GM12865 (cell line): Measurements from ENCODE around the gene ZNF471.

Source experiments
- DNase-seq: peaks from one replicate; pipeline ENCODE4 v3.0.0; 2010; ENCODE audit warnings: low read depth
- H3K4me3 ChIP-seq: 2 replicates; pipeline ENCODE4 v1.5.1; 2011; ENCODE audit warnings: mild to moderate bottlenecking, low read depth, low read length, control low read depth
- TF ChIP-seq, protein P1 (sequence below): IDR thresholded peaks from 2 replicates; pipeline ENCODE4 v1.5.1; 2011; ENCODE audit warnings: low read length, control low read depth, low read depth, inconsistent platforms; ENCODE audit not compliant: insufficient read depth; ENCODE audit errors: missing control alignments

Gene ZNF471

DNA sequence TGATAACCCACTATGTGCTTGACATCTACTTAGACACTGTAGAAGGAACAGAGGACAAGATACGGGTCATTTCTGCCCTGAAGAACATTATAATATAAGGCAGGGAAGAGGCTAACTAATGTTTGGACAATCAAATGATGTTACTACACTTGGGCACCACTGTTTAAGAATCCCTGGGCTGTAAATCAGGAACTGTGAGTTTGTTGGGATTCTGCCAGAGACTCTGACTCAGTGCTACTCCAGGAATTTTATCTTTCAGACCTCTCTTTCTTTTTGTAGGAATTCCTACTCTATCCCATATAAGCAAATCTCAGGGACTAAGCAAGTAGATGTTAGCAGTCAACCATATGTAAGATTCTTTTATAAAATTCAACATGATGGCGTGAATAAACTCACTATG, 3.1 kb upstream of the ZNF471 start:
- TF ChIP-seq, protein P1, sequence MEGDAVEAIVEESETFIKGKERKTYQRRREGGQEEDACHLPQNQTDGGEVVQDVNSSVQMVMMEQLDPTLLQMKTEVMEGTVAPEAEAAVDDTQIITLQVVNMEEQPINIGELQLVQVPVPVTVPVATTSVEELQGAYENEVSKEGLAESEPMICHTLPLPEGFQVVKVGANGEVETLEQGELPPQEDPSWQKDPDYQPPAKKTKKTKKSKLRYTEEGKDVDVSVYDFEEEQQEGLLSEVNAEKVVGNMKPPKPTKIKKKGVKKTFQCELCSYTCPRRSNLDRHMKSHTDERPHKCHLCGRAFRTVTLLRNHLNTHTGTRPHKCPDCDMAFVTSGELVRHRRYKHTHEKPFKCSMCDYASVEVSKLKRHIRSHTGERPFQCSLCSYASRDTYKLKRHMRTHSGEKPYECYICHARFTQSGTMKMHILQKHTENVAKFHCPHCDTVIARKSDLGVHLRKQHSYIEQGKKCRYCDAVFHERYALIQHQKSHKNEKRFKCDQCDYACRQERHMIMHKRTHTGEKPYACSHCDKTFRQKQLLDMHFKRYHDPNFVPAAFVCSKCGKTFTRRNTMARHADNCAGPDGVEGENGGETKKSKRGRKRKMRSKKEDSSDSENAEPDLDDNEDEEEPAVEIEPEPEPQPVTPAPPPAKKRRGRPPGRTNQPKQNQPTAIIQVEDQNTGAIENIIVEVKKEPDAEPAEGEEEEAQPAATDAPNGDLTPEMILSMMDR, result no peak
- no peak for DNase-seq

DNA sequence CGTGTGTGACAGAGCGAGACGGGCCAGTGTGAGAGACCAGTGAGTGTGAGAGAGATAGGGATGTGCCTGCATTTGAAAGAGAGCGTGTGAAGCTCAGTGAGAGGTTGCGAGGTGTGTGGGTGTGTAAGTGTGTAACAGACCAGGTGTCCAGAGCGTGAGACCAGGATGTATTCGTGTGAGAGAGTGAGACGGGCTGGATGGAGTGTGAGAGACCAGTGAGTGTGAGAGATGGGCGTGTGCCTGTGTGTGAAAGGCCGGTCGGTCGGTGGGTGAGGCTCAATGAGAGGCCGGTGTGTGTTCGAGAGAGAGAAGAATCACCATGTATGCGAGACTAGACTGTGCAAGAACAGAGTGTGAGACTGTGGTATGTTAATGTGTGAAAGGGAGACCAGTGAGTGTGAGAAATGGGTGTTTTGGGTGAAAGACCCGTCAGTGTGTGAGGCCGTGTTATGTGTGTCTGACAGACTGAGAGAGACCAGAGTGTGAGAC, 679 bp downstream of the ZNF471 start:
- DNase-seq, result no peak
- no peak overlapping the region for H3K4me3 ChIP-seq
- TF ChIP-seq, protein P1, result no peak

More for the DNA sequence above, 3.1 kb upstream of the ZNF471 start:
- H3K4me3 ChIP-seq, result no peak overlapping the region

DNA sequence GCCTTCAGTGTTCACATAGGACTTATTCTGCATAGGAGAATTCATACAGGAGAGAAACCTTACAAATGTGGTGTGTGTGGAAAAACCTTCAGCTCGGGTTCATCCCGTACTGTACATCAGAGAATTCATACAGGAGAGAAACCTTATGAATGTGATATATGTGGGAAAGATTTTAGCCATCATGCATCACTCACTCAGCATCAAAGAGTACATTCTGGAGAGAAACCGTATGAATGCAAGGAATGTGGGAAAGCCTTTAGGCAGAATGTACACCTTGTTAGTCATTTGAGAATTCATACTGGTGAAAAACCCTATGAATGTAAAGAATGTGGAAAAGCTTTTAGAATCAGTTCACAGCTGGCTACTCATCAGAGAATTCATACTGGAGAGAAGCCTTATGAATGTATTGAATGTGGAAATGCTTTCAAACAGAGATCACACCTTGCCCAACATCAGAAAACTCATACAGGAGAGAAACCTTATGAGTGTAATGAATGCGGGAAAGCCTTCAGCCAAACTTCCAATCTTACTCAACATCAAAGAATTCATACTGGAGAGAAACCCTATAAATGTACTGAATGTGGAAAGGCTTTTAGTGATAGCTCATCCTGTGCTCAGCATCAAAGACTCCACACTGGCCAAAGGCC, 17.7 kb downstream of the ZNF471 start:
- no peak overlapping the region for H3K4me3 ChIP-seq
- TF ChIP-seq, protein P1, result no peak
- DNase-seq, result no peak

DNA sequence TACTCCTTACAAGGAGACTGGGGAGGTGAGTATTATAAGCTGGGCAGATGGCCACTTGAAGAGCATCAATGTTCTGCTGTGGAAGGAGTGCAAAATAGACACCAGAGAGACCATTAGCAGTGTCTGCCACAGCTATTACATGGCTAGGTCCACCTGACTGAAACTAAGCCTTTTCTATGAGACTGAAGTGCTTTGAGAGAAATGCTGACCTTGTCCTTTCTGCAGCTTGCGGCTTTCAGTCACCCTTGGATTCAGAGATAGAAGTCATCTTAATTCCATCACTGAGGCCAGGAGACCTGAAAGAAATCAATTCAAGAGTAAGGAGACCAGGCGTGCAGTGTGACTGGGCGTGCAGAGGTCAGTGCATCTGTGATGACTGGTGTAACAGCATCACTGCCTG, 29.8 kb downstream of the ZNF471 start:
- DNase-seq, result no peak
- TF ChIP-seq, protein P1, result no peak
- no peak overlapping the region for H3K4me3 ChIP-seq

DNA sequence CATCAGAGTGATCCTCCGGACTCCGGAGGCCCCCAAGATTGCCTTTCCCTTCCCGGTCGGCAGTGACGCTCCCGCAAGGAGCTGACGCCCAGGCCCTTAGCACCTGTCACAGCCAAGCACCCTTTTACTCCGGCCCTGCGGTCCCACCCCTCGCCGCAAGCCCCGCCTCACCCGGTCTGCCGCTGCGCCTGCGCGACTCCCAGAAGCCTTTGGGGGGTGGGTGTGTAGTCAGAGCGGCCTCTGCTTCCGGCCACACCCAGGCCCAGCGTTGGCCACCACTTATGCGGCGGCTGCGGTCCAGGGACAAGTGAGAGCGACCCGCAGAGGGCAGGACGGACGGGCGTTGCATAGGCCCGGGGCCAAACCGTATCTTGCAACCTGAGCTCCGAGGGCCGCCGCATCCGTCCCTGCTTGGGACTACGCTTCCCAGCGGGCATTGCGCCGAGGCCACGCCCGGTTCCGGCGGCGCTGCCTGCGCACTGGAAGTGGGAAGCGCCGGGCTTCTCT, 30.7 kb downstream of the ZNF471 start:
- TF ChIP-seq, protein P1, result no peak
- no peak overlapping the region for H3K4me3 ChIP-seq
- DNase-seq, result no peak

DNA sequence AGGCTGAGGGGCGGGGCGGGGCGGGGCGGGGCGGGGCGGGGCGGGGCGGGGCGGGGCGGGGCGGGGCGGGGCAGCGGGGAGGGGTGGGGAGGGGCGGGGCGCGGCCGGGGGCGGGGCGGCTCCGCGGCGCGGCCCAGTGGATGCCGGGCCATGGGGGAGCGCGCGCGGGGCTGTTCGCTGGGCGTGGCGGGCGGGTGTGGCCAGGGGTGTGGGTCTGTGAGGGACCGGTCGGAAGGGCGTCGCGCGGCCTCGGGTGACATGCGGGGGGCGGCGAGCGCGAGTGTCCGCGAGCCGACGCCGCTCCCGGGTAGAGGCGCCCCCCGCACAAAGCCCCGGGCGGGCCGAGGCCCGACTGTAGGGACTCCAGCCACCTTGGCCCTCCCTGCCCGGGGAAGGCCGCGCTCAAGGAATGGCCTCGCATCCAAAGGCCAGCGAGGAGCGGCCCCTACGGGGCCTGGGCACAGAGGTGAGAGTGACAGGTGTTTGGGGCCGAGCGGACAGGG, 31.2 kb downstream of the ZNF471 start, which contains the start of gene ZFP28:
ZFP28 (plus strand) TSS at position 188 of the 503 bp plus-strand sequence; CDS start at position 259, 71 bp downstream.
- no peak for DNase-seq
- H3K4me3 ChIP-seq, result no peak within 1 kb of the TSS
- TF ChIP-seq, protein P1, result no peak
